Measurements from ENCODE around the gene GCNT2.
"Not testable (repeated sequence)": the region's sequence is repeated elsewhere in the genome, so short reads cannot be mapped to it uniquely, and the experiment has no call there.

The GCNT2 gene

DNA sequence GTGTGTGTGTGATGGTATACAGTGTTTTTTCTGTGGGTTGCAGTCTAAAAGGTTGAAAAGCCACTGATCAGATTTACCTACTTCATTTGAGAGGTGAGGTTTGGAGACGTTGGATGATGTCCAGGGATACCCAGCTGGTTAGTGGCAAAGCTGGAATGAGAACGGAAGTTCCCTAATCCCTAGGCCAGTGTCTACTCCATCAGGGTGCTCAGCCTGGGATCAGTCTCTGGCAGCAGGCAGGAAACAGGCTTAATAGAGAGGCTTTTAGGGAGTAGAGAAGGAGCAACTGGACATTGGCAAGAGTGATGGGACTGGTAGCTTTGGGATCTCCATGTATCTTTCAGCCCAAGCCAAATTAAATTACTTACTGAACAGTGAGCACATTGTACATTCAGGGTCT, 92.6 kb downstream of the GCNT2 start:
- DNase-seq, result no peak

DNA sequence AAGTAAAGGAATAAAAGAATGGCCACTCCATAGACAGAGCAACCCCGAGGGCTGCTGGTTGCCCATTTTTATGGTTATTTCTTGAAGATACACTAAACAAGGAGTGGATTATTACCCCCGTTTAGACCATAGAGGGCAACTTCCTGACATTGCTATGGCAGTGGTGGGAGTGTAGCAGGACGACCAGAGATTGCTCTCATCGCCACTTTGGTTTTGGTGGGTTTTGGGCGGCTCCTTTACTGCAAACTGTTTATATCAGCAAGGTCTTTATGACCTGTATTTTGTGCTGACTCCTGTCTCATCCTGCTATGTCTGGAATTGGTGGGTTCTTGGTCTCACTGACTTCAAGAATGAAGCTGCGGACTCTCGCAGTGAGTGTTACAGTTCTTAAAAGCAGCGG, 94.5 kb downstream of the GCNT2 start:
- no peak for DNase-seq

DNA sequence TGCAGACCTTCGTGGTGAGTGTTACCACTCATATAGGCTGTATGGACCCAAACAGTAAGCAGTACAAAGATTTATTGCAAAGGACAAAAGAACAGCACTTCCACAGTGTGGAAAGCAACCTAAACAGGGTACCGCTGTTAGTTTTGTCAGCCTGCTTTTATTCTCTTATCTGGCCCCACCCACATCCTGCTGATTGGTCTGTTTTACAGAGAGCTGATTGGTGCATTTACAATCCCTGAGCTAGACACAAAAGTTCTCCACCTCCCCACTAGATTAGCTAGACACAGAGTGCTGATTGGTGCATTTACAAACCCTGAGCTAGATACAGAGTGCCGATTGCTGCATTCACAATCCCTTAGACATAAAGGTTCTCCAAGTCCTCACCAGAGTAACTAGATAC, 95.1 kb downstream of the GCNT2 start:
- DNase-seq, result not testable (repeated sequence)

DNA sequence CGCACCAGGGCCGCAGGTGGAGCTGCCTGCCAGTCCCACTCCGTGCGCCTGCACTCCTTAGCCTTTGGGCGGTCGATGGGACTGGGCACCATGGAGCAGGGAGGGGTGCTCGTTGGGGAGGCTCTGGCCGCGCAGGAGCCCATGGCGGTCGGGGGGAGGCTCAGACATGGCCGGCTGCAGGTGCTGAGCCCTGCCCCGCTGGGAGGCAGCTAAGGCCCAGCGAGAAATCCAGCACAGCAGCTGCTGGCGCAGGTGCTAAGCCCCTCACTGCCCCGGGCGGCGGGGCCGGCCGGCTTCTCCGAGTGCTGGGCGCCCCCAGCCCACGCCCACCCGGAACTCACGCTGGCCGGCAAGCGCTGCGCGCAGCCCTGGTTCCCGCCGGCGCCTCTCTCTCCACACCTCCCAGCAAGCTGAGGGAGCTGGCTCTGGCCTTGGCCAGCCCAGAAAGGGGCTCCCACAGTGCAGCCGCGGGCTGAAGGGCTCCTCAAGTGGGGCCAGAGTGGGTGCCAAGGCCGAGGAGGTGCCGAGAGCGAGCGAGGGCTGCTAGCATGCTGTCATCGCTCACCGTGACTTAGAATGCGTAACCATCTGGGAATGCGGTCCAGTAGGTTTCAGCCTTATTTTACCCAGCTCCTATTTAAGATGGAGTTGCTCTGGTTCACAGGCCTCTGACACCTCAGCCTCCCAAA, 96.0 kb downstream of the GCNT2 start:
- no peak for DNase-seq

DNA sequence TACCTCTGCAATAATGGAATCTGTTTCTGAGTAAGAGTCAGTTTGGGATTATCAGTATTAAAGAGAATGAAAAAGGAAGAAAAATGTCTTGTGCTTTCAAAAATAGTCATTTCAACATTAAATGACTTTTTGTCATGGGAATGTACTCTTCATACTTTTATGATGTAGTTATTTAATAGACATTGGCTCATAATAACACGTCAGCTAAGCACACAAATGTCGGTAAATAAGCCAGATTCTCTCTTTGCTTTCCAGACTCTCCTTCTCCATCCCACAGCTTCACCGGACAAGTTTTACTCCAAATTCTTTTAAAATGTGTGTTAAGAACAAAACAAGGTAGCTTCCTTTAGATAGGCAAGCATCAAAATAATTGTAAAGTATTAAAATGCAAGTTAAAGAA, 97.3 kb downstream of the GCNT2 start:
- no peak for DNase-seq

DNA sequence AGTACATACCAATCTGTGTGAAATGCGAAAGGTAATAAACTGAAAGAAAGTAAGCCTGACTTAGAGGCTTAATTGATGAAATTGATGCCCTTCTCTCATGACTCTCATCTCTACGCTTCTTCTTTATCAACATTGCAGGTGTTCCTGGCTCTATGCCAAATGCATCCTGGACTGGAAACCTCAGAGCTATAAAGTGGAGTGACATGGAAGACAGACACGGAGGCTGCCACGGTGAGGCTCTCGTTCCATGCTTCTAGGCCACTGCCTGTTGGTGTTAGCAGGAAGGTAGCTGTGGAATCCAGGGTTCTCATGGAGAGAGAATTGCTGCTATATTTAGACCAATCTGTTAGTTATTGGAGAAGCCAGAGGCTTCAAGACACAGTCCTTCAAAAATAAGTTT, 100.1 kb downstream of the GCNT2 start:
- DNase-seq, result no peak

DNA sequence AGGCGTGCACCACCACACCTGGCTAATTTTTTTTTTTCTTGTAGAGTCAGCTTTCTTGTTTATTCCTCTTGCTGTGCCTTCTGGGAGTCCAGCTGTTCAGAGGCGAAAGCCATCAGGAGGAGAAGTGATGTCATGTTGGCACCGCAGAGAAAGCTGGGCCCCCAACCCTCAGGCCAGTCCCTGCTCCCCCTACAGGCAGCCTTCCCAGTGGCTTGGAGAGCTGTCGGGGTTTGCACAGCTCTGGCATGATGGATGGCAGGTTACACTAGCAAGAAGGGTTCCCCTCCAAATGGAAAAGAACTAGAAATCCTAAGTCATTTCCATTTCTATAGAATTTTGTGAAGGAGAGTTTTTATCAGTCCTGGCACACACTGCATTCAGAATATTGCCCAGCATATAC, 100.7 kb downstream of the GCNT2 start:
- no peak for DNase-seq

DNA sequence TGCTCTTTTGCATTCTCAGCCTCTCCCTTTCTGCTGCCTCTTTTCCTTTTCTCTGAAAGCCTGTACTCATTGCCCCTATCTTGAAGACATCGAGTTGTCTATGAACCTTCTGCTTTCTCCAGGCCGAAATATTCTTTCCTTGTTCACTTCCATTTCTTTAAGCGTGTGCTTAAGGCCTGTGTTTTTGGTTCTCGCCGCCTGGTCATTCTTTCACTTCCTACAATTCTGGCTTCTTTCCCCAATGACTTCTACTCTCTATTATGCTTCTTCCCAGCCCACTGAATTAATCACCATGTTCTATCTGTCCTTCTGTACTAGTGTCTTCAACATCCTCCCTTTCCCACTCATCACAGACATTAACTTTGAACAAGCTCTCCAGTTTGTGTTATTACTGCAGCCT, 103.7 kb downstream of the GCNT2 start:
- no peak for DNase-seq

DNA sequence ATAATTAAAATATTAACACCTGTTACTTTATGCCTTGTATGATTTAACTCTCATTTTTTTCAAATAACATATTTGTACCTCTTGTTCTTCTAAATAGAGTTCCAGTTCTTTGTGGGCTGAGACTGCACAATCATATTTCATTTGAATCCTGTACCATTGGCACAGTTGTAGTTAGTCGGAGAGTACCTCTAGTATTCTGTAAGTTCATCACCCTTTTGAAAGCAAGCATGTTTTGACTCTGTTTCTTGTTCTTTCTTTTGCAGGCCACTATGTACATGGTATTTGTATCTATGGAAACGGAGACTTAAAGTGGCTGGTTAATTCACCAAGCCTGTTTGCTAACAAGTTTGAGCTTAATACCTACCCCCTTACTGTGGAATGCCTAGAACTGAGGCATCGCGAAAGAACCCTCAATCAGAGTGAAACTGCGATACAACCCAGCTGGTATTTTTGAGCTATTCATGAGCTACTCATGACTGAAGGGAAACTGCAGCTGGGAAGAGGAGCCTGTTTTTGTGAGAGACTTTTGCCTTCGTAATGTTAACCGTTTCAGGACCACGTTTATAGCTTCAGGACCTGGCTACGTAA, 105.1 kb downstream of the GCNT2 start:
- no peak for DNase-seq

DNA sequence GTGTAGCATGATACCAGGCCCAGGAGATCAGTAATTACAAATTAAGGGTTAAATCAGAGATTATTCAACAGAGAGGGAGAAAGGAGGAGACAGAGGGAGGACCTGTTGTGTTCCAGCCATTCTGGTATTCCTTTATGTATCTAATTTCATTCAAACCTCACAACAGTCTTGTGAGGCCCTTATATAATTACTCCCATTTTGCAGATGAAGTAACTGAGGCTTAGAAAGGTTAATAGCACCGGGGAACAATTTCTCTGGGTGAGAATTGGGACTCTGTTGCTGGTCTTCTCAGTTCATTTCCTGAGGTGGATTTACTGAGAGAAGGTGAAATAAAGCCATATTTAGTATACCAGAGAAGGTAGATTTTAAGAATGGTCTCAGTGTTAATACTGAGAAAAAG, 106.6 kb downstream of the GCNT2 start:
- DNase-seq, result no peak

DNA sequence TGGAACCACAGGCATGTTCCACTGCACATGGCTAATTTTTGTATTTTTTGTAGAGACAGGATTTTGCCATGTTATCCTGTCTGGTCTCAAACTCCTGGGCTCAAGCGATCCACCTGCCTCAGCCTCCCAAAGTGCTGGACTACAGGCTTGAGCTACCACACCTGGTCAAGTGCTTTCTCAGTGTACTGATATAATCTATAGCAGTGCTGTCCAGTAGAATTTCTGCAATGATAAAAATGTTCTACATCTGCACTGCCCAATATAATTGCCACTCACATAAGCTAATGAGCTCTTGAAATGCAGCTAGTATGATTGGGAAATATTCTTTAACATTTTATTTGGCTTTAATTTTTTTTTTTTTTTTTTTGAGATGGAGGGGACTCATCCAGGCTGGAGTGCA, 109.0 kb downstream of the GCNT2 start:
- DNase-seq, result no peak

DNA sequence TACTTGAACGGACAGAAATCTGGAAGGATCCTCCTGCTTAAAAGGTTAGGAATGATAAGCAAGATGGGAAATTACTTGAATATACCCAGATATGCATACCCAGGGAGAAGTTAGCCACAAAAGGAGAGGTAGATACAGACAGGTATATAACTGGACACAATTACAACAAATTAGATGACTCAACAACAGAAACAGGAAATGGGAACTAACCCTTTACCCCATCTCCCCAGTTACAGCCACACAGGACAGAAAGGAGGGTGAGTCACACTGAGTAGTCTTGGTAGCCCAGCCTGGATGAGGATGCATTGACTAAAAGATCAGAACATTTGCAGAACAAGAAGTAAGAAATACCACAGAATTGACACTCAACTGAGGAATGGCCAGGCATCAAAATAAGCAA, 112.1 kb downstream of the GCNT2 start:
- DNase-seq, result peak; percentile 79

DNA sequence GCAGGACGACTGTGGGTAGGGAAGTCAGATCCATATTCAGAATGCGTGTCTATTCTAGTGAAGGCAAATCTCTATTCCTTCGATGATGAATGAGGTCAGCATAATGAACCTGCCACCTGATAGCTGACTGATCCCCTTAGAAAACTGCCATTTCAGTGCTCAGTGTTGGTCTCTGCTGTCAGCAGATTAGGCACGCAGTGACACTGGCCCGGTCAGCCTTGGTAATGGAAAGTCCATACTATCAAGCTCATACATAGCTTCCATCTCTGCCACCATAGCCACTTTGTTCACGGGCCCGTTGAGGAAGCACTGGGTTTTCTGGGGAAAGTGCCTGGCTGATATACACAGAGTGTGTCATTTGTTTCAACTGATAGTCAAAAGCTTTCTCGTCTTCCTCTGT, 119.3 kb downstream of the GCNT2 start:
- DNase-seq, result peak; percentile 83

DNA sequence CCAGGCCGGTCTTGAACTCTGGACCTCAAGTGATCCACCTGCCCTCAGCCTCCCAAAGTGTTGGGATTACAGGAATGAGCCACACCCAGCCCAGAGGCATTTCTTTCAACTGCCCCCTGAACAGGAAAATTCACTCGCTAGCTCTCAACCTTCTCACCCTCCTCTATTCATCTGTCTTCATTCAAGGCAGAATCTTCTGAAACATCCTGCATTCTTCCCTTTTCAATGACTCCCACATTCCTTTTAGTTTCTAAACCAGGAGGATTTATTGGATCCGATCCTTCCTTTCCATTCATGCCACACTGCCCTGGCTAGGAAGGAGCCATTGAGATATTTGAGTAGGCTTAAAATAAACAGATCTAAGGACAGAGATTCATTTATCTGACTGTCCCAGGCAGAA, 120.4 kb downstream of the GCNT2 start:
- DNase-seq, result no peak

DNA sequence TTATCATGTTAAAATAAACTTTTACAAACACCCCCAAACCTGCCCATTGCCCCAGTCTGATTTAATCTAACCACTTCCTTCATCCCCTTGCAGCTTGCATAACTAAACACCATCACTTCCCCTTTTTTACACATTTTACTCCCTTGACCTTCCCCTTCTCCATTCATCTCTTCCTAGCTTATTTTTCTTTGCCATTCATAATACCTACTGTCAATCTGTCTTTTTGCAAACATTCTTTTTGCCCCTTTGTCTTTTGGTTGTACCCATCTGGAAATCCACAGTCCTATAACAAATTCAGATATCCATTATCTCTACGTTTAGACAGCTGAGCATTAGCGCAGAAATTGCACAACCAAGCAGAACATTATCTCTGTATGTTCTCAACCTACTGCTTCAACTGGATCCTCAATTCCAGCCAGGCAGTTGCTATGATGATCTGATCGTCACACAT, 122.1 kb downstream of the GCNT2 start:
- DNase-seq, result peak; percentile 93

DNA sequence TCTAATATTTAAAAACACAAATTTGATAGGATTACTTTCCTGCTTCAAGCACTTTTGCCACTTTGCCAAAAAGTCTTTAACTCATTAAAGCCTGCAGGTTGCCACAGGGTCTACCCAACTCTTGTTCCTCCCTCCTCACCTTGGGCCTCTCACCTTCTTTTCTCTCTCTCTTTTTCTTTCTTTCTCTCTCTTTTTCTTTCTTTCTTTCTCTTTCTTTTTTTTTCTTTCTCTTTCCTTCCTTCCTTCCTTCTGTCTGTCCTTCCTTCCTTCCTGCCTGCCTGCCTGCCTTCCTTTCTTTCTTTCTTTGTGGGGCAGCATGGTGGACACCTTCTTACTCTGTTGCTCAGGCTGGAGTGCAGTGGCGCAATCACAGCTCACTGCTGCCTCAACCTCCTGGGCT, 123.1 kb downstream of the GCNT2 start:
- DNase-seq, result no peak

DNA sequence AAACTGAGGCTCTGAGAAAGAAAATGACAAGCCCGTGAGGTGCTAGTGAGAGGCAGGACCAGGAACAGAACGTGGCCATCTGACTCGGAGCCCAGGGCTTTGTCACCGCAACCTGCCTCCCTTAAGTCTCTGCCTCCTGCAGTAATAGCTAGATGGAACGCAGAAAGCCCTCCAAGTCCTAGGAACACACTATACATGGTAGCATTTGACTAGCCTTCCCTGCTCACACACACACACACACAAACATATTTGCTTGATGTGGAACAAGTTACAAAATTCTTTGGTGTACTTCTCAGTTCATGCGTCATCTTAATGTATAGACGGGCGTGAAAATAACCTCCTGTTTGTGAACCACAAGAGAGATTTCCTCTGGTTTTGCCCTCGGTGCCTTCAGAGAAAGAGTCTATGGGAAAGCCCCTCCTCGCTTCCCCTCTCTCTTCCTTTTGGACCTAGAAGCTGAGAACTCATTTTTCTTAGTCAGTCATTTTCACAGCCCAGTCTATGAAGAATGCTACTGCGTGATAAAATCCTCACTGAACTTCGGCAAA, 134.4 kb downstream of the GCNT2 start:
- DNase-seq, result peak; percentile 53

DNA sequence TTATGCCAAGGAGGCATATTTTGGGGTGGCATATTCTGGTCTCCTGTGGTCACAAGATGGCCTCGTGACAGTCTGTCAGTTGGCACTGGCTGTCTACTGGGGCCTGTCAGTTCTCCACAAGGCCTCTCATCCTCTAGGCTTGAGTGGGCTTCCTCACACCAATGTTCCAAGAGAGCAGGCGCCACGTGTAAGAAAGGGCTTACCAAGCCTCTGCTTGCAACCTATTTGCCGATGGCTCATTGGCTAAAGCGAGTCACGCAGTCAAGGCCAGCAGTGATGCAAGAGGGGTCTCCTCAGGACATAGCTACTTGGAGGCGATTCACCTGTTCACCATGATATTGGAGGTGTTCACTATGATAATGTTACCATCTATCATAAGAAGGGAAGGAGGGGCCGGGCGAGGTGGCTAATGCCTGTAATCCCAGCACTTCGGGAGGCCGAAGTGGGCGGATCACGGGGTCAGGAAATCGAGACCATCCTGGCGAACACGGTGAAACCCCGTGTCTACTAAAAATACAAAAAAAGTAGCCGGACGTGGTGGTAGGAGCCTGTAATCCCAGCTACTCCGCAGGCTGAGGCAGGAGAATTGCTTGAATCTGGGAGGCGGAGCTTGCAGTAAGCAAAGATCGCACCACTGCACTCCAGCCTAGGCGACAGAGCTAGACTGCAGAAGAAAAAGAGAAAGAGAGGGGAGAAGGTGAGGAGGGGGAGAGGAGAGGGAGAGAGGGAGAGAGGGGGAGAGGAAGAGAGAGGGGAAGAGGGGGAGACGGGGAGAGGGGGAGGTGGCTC, 138.0 kb downstream of the GCNT2 start:
- no peak for DNase-seq

DNA sequence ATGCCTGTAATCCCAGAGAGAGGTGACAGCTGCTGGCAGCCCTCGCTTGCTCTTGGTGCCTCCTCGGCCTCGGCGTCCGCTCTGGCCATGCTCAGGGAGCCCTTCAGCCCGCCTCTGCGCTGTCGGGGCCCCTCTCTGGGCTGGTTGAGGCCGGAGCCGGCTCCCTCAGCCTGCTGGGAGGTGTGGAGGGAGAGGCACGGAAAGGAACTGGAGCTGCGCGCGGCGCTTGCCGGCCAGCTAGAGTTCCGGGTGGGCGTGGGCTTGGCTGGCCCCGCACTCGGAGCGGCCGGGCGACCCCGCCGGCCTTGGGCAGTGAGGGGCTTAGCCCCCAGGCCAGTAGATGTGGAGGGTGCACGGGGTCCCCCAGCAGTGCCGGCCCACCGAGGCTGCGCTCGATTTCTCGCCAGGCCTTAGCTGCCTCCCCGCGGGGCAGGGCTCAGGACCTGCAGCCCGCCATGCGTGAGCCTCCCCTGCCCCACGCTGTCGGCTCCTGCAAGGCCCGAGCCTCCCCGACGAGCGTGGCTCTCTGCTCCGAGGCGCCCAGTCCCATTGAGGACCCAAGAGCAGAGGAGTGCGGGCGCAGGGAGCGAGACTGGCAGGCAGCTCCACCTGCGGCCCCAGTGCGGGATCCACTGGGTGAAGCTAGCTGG, 138.7 kb downstream of the GCNT2 start:
- DNase-seq, result peak; percentile 25

DNA sequence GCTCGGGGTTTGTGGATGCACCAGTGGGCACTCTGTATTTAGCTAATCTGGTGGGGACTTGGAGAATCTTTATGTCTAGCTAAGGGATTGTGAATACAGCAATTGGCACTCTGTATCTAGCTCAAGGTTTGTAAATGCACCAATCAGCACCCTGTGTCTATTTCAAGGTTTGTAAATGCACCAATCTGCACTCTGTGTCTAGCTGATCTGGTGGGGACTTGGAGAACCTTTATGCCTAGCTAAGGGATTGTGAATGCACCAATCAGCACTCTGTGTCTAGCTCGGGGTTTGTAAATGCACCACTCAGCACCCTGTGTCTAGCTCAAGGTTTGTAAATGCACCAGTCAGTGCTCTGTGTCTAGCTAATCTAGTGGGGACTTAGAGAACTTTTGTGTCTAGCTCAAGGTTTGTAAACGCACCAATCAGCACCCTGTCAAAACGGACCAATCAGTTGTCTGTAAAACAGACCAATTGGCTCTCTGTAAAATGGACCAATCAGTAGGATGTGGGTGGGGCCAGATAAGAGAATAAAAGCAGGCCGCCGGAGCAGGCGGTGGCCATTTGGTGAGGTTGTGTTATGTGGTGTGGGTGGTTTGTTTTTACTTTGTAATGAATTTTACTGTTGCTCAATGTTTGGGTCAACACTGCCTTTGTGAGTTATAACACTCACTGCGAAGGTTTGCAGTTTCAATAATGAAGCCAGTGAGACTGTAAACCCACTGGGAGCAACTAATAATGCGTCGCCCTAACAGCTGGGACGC, 139.5 kb downstream of the GCNT2 start:
- not testable (repeated sequence) for DNase-seq

DNA sequence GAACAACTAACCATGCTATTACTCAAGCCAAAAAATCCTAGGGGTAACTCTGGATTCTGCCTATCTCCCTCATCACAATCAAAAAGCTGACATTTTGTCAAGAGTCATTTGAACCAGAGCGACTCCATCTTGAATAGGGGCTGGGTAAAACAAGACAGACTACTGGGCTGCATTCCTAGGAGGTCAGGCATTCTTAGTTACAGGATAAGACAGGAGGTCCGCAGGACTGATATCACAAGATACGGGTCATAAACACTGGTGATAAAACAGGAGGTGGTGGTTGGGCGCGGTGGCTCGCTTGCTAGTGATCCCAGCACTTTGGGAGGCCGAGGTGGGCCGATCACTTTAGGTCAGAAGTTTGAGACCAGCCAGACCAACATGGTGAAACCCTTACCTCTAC, 141.1 kb downstream of the GCNT2 start:
- no peak for DNase-seq

DNA sequence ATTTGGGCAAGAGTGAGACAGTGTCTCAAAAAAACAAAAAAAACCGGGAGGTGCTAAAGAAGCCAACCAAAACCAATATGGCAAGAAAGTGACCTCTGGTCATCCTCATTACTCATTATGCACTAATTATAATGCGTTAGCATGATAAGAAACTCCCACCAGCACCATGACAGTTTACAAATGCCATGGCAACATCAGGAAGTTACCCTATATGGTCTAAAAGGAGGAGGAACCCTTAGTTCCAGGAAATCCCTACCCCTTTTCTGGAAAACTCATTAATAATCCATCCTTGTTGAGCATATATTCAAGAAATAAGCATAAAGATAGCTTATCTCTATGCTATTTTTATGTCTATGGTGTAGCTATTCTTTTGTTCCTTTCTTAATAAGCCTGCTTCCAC, 141.6 kb downstream of the GCNT2 start:
- no peak for DNase-seq

DNA sequence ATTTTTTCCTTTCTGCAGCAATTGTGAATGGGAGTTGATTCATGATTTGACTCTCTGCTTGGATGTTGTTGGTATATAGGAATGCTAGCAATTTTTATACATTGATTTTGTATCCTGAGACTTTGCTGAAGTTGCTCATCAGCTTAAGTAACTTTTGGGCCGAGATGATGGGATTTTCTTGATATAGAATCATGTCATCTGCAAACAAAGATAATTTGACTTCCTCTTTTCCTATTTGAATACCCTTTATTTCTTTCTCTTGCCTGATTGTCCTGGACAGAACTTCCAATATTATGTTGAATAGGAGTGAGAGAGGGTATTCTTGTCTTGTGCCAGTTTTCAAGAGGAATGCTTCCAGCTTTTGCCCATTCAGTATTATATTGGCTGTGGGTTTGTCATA, 144.4 kb downstream of the GCNT2 start:
- peak; percentile 52 for DNase-seq
